K562 (cell line): ENCODE measurements around the gene UBXN4.

Experiments
- CAMTA2 ChIP-seq: fragments of 250-450 bp; sonication (Bioruptor Pico); conservative IDR thresholded peaks from 2 replicates; pipeline ENCODE4 v1.5.1; 2022
- CBX5 ChIP-seq: IDR thresholded peaks from 2 replicates; pipeline ENCODE4 v1.6.1; 2014; ENCODE audit warnings: low read depth, borderline replicate concordance
- CBX8 ChIP-seq: fragments of 200-600 bp; sonication (generic); IDR thresholded peaks from 2 replicates; pipeline ENCODE4 v1.6.1; 2012; ENCODE audit warnings: borderline replicate concordance, mixed run types, low read depth, mild to moderate bottlenecking, moderate library complexity, mixed read lengths, low read length, control low read depth, inconsistent platforms; ENCODE audit not compliant: poor library complexity, severe bottlenecking; ENCODE audit errors: extremely low read depth
- EZH2 ChIP-seq: IDR thresholded peaks from 2 replicates; pipeline ENCODE4 v1.6.1; 2012; ENCODE audit warnings: low read depth, mild to moderate bottlenecking, inconsistent platforms, low read length, borderline replicate concordance
- FOS ChIP-seq: IDR thresholded peaks from 3 replicates; pipeline ENCODE4 v1.6.1; 2011; ENCODE audit not compliant: insufficient read length; ENCODE audit errors: extremely low read depth
- IRF2 ChIP-seq: sonication (generic); formaldehyde crosslinking; IDR thresholded peaks from 2 replicates; pipeline ENCODE4 v1.8.1; 2022; ENCODE audit warnings: mild to moderate bottlenecking, missing genetic modification reagents
- POLR2AphosphoS5 ChIP-seq: IDR thresholded peaks from 2 replicates; pipeline ENCODE4 v1.6.1; 2011; ENCODE audit warnings: mild to moderate bottlenecking, low read depth, low read length, moderate library complexity; ENCODE audit not compliant: control insufficient read depth, insufficient read depth
- POU5F1 ChIP-seq: fragments of 150-350 bp; IDR thresholded peaks from 2 replicates; pipeline ENCODE4 v1.6.1; 2014; ENCODE audit warnings: borderline replicate concordance, low read length, low read depth, mild to moderate bottlenecking; ENCODE audit not compliant: partially characterized antibody
- SP2 ChIP-seq: IDR thresholded peaks from 2 replicates; pipeline ENCODE4 v1.6.1; 2011; ENCODE audit warnings: mild to moderate bottlenecking, low read depth, low read length, moderate library complexity; ENCODE audit not compliant: poor library complexity, severe bottlenecking; ENCODE audit errors: extremely low read depth
- THRB ChIP-seq: fragments of 450-650 bp; formaldehyde crosslinking; conservative IDR thresholded peaks from 2 replicates; pipeline ENCODE4 v1.4.0; 2022; ENCODE audit warnings: mild to moderate bottlenecking, missing genetic modification characterization
- ZNF253 ChIP-seq: fragments of 250-450 bp; sonication (Bioruptor Pico); conservative IDR thresholded peaks from 2 replicates; pipeline ENCODE4 v1.6.1; 2021; ENCODE audit warnings: mild to moderate bottlenecking
- ZNF384 ChIP-seq: IDR thresholded peaks from 2 replicates; pipeline ENCODE4 v1.6.1; 2012; ENCODE audit warnings: low read depth, low read length, improper control_type of control experiment
- TF ChIP-seq, protein P1 (sequence below), 3 experiments: IDR thresholded peaks in 2 of 3; conservative IDR thresholded peaks in 1 of 3; 2 replicates each; pipeline ENCODE4 v1.5.1; 2011 to 2012; ENCODE audit warnings: low read length in 3 of 3, mild to moderate bottlenecking in 3 of 3, control low read depth in 2 of 3, improper control_type of control experiment in 1 of 3, inconsistent platforms in 1 of 3, low read depth in 1 of 3, mixed read lengths in 1 of 3, moderate library complexity in 1 of 3; ENCODE audit not compliant: insufficient read depth in 2 of 3
- TF ChIP-seq, protein P2 (sequence below): fragments of 250-450 bp; sonication (Bioruptor Pico); IDR thresholded peaks from 2 replicates; pipeline ENCODE4 v1.4.0; 2020; ENCODE audit warnings: borderline replicate concordance

DNA sequence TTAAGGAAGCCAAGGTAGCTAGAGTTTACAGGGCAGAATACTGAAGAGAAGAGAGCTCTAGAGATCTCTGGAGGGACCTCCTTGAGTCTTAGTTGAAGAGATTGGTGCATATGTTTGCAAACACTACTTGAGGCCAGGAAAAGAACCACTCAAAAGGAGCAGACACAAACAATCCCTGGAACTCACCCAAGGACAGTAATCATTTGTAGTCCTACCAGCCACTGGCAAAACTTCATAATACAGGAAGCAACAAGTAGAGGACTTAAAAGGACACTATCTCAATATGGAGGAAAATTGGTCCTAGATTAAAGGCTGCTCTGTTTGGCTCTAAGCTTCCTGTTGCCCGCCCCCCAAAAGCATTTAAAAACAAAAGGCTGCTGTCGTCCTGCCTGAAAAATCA lies 46.9 kb upstream of the UBXN4 start:
- TF ChIP-seq, protein P1, sequence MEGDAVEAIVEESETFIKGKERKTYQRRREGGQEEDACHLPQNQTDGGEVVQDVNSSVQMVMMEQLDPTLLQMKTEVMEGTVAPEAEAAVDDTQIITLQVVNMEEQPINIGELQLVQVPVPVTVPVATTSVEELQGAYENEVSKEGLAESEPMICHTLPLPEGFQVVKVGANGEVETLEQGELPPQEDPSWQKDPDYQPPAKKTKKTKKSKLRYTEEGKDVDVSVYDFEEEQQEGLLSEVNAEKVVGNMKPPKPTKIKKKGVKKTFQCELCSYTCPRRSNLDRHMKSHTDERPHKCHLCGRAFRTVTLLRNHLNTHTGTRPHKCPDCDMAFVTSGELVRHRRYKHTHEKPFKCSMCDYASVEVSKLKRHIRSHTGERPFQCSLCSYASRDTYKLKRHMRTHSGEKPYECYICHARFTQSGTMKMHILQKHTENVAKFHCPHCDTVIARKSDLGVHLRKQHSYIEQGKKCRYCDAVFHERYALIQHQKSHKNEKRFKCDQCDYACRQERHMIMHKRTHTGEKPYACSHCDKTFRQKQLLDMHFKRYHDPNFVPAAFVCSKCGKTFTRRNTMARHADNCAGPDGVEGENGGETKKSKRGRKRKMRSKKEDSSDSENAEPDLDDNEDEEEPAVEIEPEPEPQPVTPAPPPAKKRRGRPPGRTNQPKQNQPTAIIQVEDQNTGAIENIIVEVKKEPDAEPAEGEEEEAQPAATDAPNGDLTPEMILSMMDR (IDR thresholded peaks at IDR 0.05 in 2 of 3, conservative IDR thresholded peaks at IDR 0.05 in 1 of 3; ENCODE audit: insufficient read depth in 2 of 3, low read depth in 1 of 3, low read length in 3 of 3) = no peak
- TF ChIP-seq POLR2AphosphoS5 (no peak), IRF2 (CRISPR knock-in tag) (no peak), ZNF253 (CRISPR knock-in tag) (no peak), CBX8 (no peak), FOS (no peak), EZH2 (no peak), ZNF384 (no peak), THRB (no peak), CAMTA2 (CRISPR knock-in tag) (no peak), POU5F1 (no peak), CBX5 (no peak), SP2 (no peak)
- TF ChIP-seq, protein P2, sequence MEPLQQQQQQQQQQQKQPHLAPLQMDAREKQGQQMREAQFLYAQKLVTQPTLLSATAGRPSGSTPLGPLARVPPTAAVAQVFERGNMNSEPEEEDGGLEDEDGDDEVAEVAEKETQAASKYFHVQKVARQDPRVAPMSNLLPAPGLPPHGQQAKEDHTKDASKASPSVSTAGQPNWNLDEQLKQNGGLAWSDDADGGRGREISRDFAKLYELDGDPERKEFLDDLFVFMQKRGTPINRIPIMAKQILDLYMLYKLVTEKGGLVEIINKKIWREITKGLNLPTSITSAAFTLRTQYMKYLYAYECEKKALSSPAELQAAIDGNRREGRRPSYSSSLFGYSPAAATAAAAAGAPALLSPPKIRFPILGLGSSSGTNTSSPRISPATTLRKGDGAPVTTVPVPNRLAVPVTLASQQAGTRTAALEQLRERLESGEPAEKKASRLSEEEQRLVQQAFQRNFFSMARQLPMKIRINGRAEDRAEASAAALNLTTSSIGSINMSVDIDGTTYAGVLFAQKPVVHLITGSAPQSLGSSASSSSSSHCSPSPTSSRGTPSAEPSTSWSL = no peak
